HCT116 (cell line): ENCODE measurements around the gene CYP4F8.

ENCODE experiments used
- CTCF ChIP-seq, 3 experiments: fragments of 200-600 bp in 1 of 3; sonication (generic) in 1 of 3; IDR thresholded peaks in 2 of 3; conservative IDR thresholded peaks in 1 of 3; 2 replicates each; pipeline ENCODE4 v1.5.1; 2012 to 2017; ENCODE audit warnings: low read depth in 2 of 3, low read length in 2 of 3, antibody characterized with exemption in 1 of 3, borderline replicate concordance in 1 of 3, control low read depth in 1 of 3, mild to moderate bottlenecking in 1 of 3, mixed read lengths in 1 of 3, mixed run types in 1 of 3, moderate library complexity in 1 of 3; ENCODE audit not compliant: insufficient read depth in 1 of 3
- EZH2phosphoT487 ChIP-seq: fragments of 200-600 bp; IDR thresholded peaks from 2 replicates; pipeline ENCODE4 v1.6.1; 2018; ENCODE audit warnings: antibody characterized with exemption, borderline replicate concordance
- JUND ChIP-seq: IDR thresholded peaks from 2 replicates; pipeline ENCODE4 v1.6.1; 2012
- POLR2AphosphoS5 ChIP-seq: IDR thresholded peaks from 2 replicates; pipeline ENCODE4 v1.6.1; 2011; ENCODE audit warnings: mild to moderate bottlenecking, low read depth, low read length, moderate library complexity
- SIN3A ChIP-seq: IDR thresholded peaks from 2 replicates; pipeline ENCODE4 v1.6.1; 2012; ENCODE audit warnings: low read depth
- SP1 ChIP-seq: IDR thresholded peaks from 2 replicates; pipeline ENCODE4 v1.6.1; 2012; ENCODE audit warnings: low read depth
- SRF ChIP-seq: IDR thresholded peaks from 2 replicates; pipeline ENCODE4 v1.6.1; 2012; ENCODE audit warnings: low read depth
- ZBTB33 ChIP-seq: IDR thresholded peaks from 2 replicates; pipeline ENCODE4 v1.6.1; 2011; ENCODE audit warnings: mild to moderate bottlenecking, low read length, moderate library complexity; ENCODE audit not compliant: insufficient replicate concordance; ENCODE audit errors: extremely low read depth

- TF ChIP-seq POLR2AphosphoS5, result no peak
- TF ChIP-seq ZBTB33, result no peak
- no peak for TF ChIP-seq JUND
- no peak for TF ChIP-seq CTCF (IDR thresholded peaks at IDR 0.05 in 2 of 3, conservative IDR thresholded peaks at IDR 0.05 in 1 of 3; ENCODE audit: borderline replicate concordance in 1 of 3, insufficient read depth in 1 of 3, low read depth in 2 of 3, low read length in 2 of 3)
- TF ChIP-seq EZH2phosphoT487, result no peak
- no peak for TF ChIP-seq SRF
- no peak for TF ChIP-seq SP1
- TF ChIP-seq SIN3A, result no peak
Observed at GRCh38 chr19:15589760-15590451, 25.1 kb upstream of the CYP4F8 start.
